Heart left ventricle (tissue), 16 donors: Measurements from ENCODE around the gene YWHAE. TPM values are rescaled to one million over a fixed set of nuclear protein-coding genes. Genes with fewer than 3 reads are reported as not detected.
"Not testable (repeated sequence)": the region's sequence is repeated elsewhere in the genome, so short reads cannot be mapped to it uniquely, and the experiment has no call there.

Experiments
- ATAC-seq, 4 donors: fragments of 200-7000 bp; cut with Tn5 transposase; one replicate each; pipeline ENCODE4 v1.9.1; 2020 to 2022; ENCODE audit warnings: moderate library complexity in 4 of 4, mild to moderate bottlenecking in 3 of 4, moderate number of reproducible peaks in 1 of 4
- DNase-seq, 5 donors: peaks; one replicate each; pipeline ENCODE4 v3.0.0-alpha.2; 2020
- H3K27ac ChIP-seq, 12 donors: fragments of 200-600 bp; sonication (generic) in 4 of 12; one replicate each; pipeline versions ENCODE4 v1.5.0 to v1.8.0; 2016 to 2022; ENCODE audit warnings: mild to moderate bottlenecking in 2 of 12
- H3K27me3 ChIP-seq, 9 donors: fragments of 200-600 bp; sonication (generic) in 2 of 9; one replicate each; pipeline versions ENCODE4 v1.5.1 to v1.8.0; 2016 to 2022; ENCODE audit warnings: mild to moderate bottlenecking in 3 of 9
- H3K36me3 ChIP-seq, 9 donors: fragments of 200-600 bp; sonication (generic) in 2 of 9; one replicate each; pipeline versions ENCODE4 v1.5.0 to v1.8.0; 2018 to 2022; ENCODE audit warnings: mild to moderate bottlenecking in 2 of 9
- H3K4me1 ChIP-seq, 12 donors: fragments of 200-600 bp; sonication (generic) in 4 of 12; one replicate each; pipeline versions ENCODE4 v1.5.0 to v1.8.0; 2016 to 2022; ENCODE audit warnings: mild to moderate bottlenecking in 3 of 12
- H3K4me3 ChIP-seq, 12 donors: fragments of 200-600 bp; sonication (generic) in 4 of 12; one replicate each; pipeline versions ENCODE4 v1.5.0 to v1.8.0; 2017 to 2022; ENCODE audit warnings: mild to moderate bottlenecking in 9 of 12, moderate library complexity in 4 of 12
- H3K9me3 ChIP-seq, 12 donors: fragments of 200-600 bp; sonication (generic) in 4 of 12; one replicate each; pipeline versions ENCODE4 v1.5.0 to v1.8.0; 2016 to 2022; ENCODE audit warnings: mild to moderate bottlenecking in 1 of 12
- POLR2A ChIP-seq, 2 donors: fragments of 450-650 bp; IDR thresholded peaks; one replicate each; pipeline ENCODE4 v1.6.1; 2017; ENCODE audit warnings: antibody characterized with exemption in 2 of 2, mild to moderate bottlenecking in 2 of 2, moderate library complexity in 2 of 2
- WGBS, 4 donors: extraction: QIAGEN DNeasy Blood & Tissue Kit in 2 of 4; methylation state at CpG; one replicate each; pipeline versions ENCODE4 v1.1.5 to v1.1.7; 2013 to 2018; 5-methylcytosine and 5-hydroxymethylcytosine counted together
- intact Hi-C, 10 donors: fragments of 100-400 bp; cut with DNase I; formaldehyde crosslinking; loops; one replicate each; pipeline versions ENCODE4 v1.11.1 to v1.14.2; 2022
- polyA plus RNA-seq, 2 donors: library from polyadenylated mRNA; stranded (reverse); fragments of 200-250 nt; gene quantifications; one replicate each; pipeline ENCODE4 v1.2.3, GENCODE V29; 2013
- total RNA-seq, 9 donors: library from RNA; depleted of rRNA in 2 of 9; stranded (reverse); fragments of >200 nt in 2 of 9; fragmentation: NEBNext Ultra II Directional in 3 of 9; extraction: Animal tissue kit (Norgen Biotek cat#: 25700) in 3 of 9; gene quantifications; one replicate each; pipeline versions ENCODE4 v1.1.0 to v1.2.4, GENCODE V29; 2016 to 2023
- TF ChIP-seq, protein P1 (sequence below), 12 donors: fragments of 200-600 bp; sonication (generic) in 4 of 12; IDR thresholded peaks; one replicate each; pipeline versions ENCODE4 v1.5.0 to v1.8.0; 2018 to 2022; ENCODE audit warnings: antibody characterized with exemption in 12 of 12, mild to moderate bottlenecking in 5 of 12
- donor health status: ischemic (EF 13 %, LVEDD 7.1; RV severe dilation, severe dysfunction).
- donor health status: healthy with polysubstance abuse.
- donor health status: DM: no; HTN: yes; CAD: no.
- donor health status: DM: no; HTN: no; CAD: no.
- donor health status: ischemic (EF 25% LVEDD 6.9; RV normal size, moderate dysfunction).
- donor health status: ischemic (EF 25% LVEDD 5.7; RV mildly dilated, moderate dysfunction).
- donor health status: healthy.
- donor health status: DM: yes; HTN: yes; CAD: no.
- donor health status: ischemic (EF 35%, LVEDD 5.7; RV mildly dilated, moderate dysfunction).
- donor health status: nonischemic (EF 11% LVEDD 7.7; RV severe dilation, severe dysfunction).
- donor health status: DM: yes; HTN: yes; CAD: no.
- donor health status: PGD.
- donor health status: ischemic (EF 29% LVEDD 5.4; RV normal size, mild dysfunction).
- donor health status: nonischemic (EF 23%, LVEDD 6.1; RV moderate dilation, normal function).

Gene YWHAE
- total and polyA plus RNA-seq, 11 donors, result 401 to 1,150 (median 618) TPM

DNA sequence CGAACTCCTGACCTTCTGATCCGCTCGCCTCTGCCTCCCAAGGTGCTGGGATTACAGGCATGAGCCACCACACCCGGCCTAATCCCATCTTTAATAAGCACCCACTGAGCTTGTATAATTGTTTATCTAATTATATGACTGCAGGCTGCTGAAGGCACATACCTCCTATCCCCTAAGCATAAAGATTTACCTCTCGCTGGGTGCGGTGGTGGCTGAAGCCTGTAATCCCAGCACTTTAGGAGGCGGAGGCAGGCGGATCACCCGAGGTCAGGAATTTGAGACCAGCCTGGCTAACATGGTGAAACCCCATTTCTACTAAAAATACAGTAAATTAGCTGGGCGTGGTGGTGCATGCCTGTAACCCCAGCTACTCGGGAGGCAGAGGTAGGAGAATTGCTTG is 20.1 kb upstream of the YWHAE start:
- H3K9me3 ChIP-seq, result no peaks in the 10 kb centered on the region
- ATAC-seq (no peak), DNase-seq (no peak)
- no peaks in the 10 kb centered on the region for H3K27me3 ChIP-seq
- no peak overlapping the region for H3K27ac ChIP-seq
- peaks cover 0 to 74% (median 47%) of the 10 kb centered on the region in 9 donors for H3K36me3 ChIP-seq
- intact Hi-C loops, result no loop called here
- H3K4me3 ChIP-seq, result no peak overlapping the region
- no peak for TF ChIP-seq POLR2A (IDR thresholded peaks at IDR 0.05)
- TF ChIP-seq, protein P1, sequence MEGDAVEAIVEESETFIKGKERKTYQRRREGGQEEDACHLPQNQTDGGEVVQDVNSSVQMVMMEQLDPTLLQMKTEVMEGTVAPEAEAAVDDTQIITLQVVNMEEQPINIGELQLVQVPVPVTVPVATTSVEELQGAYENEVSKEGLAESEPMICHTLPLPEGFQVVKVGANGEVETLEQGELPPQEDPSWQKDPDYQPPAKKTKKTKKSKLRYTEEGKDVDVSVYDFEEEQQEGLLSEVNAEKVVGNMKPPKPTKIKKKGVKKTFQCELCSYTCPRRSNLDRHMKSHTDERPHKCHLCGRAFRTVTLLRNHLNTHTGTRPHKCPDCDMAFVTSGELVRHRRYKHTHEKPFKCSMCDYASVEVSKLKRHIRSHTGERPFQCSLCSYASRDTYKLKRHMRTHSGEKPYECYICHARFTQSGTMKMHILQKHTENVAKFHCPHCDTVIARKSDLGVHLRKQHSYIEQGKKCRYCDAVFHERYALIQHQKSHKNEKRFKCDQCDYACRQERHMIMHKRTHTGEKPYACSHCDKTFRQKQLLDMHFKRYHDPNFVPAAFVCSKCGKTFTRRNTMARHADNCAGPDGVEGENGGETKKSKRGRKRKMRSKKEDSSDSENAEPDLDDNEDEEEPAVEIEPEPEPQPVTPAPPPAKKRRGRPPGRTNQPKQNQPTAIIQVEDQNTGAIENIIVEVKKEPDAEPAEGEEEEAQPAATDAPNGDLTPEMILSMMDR (IDR thresholded peaks at IDR 0.05), result no peak
- 93 to 98% (median 96%) methylated on average over 11 of the region's 11 CpGs for WGBS, 4 donors
- H3K4me1 ChIP-seq, result peaks cover 0 to 30% (median 17%) of the 10 kb centered on the region in 12 donors

DNA sequence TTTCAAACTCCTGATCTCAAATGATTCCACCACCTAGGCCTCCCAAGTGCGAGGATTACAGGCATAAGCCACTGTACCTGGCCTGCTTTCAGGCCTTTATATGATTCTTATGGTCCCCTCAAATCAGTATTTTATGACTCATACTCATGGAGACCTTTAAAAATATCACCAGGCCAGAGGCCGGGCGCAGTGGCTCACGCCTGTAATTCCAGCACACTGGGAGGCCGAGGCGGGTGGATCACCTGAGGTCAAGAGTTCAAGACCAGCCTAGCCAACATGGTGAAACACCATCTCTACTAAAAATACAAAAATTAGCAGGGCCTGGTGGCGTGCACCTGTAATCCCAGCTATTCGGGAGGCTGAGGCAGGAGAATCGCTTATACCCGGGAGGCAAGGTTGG is 18.5 kb upstream of the YWHAE start:
- intact Hi-C loops, result loop anchor here in 1 of 10 donors (10.0 kb wide), 1 partner anchor 54 kb away; no protein-coding TSS in a partner anchor
- Histone ChIP-seq H3K4me1 (peaks cover 0 to 32% (median 17%) of the 10 kb centered on the region in 12 donors), H3K36me3 (peaks cover 0 to 60% (median 43%) of the 10 kb centered on the region in 9 donors)
- not testable (repeated sequence) for H3K9me3 ChIP-seq, H3K4me3 ChIP-seq, ATAC-seq, H3K27me3 ChIP-seq, H3K27ac ChIP-seq, DNase-seq
- WGBS, 4 donors, result 90 to 97% (median 95%) methylated on average over 10 of the region's 10 CpGs

DNA sequence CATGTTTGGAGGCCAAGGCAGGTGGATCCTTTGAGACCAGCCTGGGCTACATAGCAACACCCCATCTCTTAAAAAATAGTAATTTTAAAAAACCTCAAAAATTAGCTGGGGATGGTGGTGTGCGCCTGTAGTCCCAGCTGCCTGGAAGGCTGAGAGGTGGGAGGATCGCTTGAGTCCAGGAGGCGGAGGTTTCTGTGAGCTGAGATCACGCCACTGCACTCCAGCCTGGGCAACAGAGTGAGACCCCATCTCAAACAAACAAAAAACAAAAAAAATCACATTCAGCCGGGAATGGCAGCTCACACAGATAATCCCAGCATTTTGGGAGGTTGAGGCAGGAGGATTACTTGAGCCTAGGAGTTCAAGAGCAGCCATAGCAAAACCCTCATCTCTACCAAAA is 16.4 kb upstream of the YWHAE start:
- intact Hi-C loops, result loop anchor here in 1 of 10 donors (10.0 kb wide), 1 partner anchor 52 kb away; no protein-coding TSS in a partner anchor
- H3K36me3 ChIP-seq, result peaks cover 0 to 40% (median 22%) of the 10 kb centered on the region in 9 donors
- no peak overlapping the region for H3K27ac ChIP-seq
- no peaks in the 10 kb centered on the region for H3K9me3 ChIP-seq
- no peaks in the 10 kb centered on the region for H3K27me3 ChIP-seq
- 95 to 97% (median 96%) methylated on average over 5 of the region's 5 CpGs for WGBS, 4 donors
- TF ChIP-seq, protein P1 (IDR thresholded peaks at IDR 0.05), result no peak
- no peak overlapping the region for H3K4me3 ChIP-seq
- ATAC-seq (no peak), DNase-seq (no peak)
- H3K4me1 ChIP-seq, result peaks cover 0 to 23% (median 17%) of the 10 kb centered on the region in 12 donors

DNA sequence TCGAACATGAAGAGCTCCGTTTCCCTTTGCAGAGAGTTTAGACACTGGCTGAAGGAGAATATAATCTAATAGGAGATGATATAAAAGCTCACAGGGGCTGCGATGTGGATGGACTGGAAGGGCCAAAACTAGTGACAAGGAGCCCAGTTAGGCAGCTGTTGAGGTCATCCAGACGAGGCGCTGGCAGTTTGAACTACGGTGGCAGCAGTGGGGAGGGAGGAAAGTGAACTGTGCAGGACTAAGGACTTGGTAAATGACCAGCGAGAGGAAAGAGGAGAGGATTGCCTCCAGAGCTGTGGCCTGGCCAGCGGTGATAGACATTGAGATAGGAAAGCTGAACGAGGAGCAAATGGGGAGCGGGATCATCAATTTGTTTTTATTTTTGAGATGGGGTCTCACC is 14.6 kb upstream of the YWHAE start:
- Histone ChIP-seq H3K27me3 (no peaks in the 10 kb centered on the region), H3K27ac (peak overlapping the region in 8 of 12 donors; percentile 1 to 62 (median 41)), H3K9me3 (no peaks in the 10 kb centered on the region), H3K36me3 (peaks cover 0 to 22% (median 4%) of the 10 kb centered on the region in 9 donors), H3K4me1 (peaks cover 0 to 23% (median 17%) of the 10 kb centered on the region in 12 donors), H3K4me3 (no peak overlapping the region)
- DNase-seq (no peak), ATAC-seq (peak in 3 of 4 donors; percentile 7 to 18 (median 15))
- intact Hi-C loops, result loop anchor here in 1 of 10 donors (10.0 kb wide), 1 partner anchor 50 kb away; no protein-coding TSS in a partner anchor
- WGBS, 4 donors, result 57 to 68% (median 65%) methylated on average over 10 of the region's 10 CpGs
- no peak for TF ChIP-seq POLR2A (IDR thresholded peaks at IDR 0.05)
- TF ChIP-seq, protein P1 (IDR thresholded peaks at IDR 0.05), result no peak
